D721Med (cell line): ENCODE results near the gene UNC45B.

Experiments used
- DNase-seq: peaks from one replicate; pipeline ENCODE4 v3.0.0; 2011; ENCODE audit warnings: low spot score; ENCODE audit not compliant: insufficient read length
- FAIRE-seq: peaks from 2 replicates; lab custom pipeline; 2011; peaks lifted over from hg19 to GRCh38; lab: Jason Lieb, UNC
- CTCF ChIP-seq: IDR thresholded peaks from 2 replicates; pipeline ENCODE4 v1.5.1; 2012; ENCODE audit warnings: mild to moderate bottlenecking, control low read depth; ENCODE audit not compliant: insufficient read depth; ENCODE audit errors: missing control alignments

The UNC45B gene

GRCh38 chr17:35152421-35153140 lies 5.0 kb downstream of the UNC45B start:
- FAIRE-seq = no peak
- no peak for DNase-seq
- no peak for TF ChIP-seq CTCF

GRCh38 chr17:35154196-35155165 lies 6.9 kb downstream of the UNC45B start:
- no peak for TF ChIP-seq CTCF
- FAIRE-seq (no peak), DNase-seq (no peak)

- FAIRE-seq = no peak
- no peak for TF ChIP-seq CTCF
These were observed 7.6 kb downstream of the UNC45B start for GRCh38 chr17:35155246-35155645.

GRCh38 chr17:35159940-35160339 lies 12.3 kb downstream of the UNC45B start:
- TF ChIP-seq CTCF = no peak
- FAIRE-seq = no peak

More at GRCh38 chr17:35155246-35155645, 7.6 kb downstream of the UNC45B start:
- no peak for DNase-seq

GRCh38 chr17:35160354-35161201 lies 13.0 kb downstream of the UNC45B start:
- no peak for TF ChIP-seq CTCF
- FAIRE-seq = no peak
- DNase-seq = no peak

More at GRCh38 chr17:35159940-35160339, 12.3 kb downstream of the UNC45B start:
- no peak for DNase-seq

GRCh38 chr17:35161281-35161761 lies 13.7 kb downstream of the UNC45B start:
- DNase-seq = no peak
- TF ChIP-seq CTCF = no peak
- no peak for FAIRE-seq
